Glomerular endothelial cell (primary cell): Measurements from ENCODE around the gene MSANTD3. TPM values are rescaled to one million over a fixed set of nuclear protein-coding genes. Genes with fewer than 3 reads are reported as not detected.

Experiments used
- DNase-seq: peaks from one replicate; pipeline ENCODE4 v3.0.0-alpha.2; 2011; ENCODE audit warnings: low read depth, low spot score; ENCODE audit errors: extremely low read depth
- total RNA-seq: library from RNA; depleted of rRNA; stranded (reverse); fragments of >200 nt; gene quantifications from 2 replicates; pipeline ENCODE4 v1.2.3, GENCODE V29; 2015

The MSANTD3 gene
- total RNA-seq, 1 donor from 2014 or later: 112 TPM

GRCh38 chr9:100465274-100465673 is 38.3 kb downstream of the MSANTD3 start:
- DNase-seq: no peak

GRCh38 chr9:100465761-100466160 is 38.8 kb downstream of the MSANTD3 start:
- no peak for DNase-seq

- DNase-seq: no peak
Observed at GRCh38 chr9:100466171-100466828, 39.4 kb downstream of the MSANTD3 start.

GRCh38 chr9:100466829-100467221 is 39.9 kb downstream of the MSANTD3 start:
- DNase-seq: no peak

GRCh38 chr9:100468041-100468440 is 41.1 kb downstream of the MSANTD3 start:
- DNase-seq: no peak

GRCh38 chr9:100472268-100472667 is 45.3 kb downstream of the MSANTD3 start:
- DNase-seq: no peak

- no peak for DNase-seq
Observed at GRCh38 chr9:100472788-100473275, 45.9 kb downstream of the MSANTD3 start, which contains the start of gene TMEFF1. TMEFF1 (plus strand) TSS chr9:100473149; CDS start chr9:100473545, 396 bp downstream.

- no peak for DNase-seq
Observed at GRCh38 chr9:100473276-100474081, 46.5 kb downstream of the MSANTD3 start.

- DNase-seq: no peak
Observed at GRCh38 chr9:100474082-100474923, 47.4 kb downstream of the MSANTD3 start.

GRCh38 chr9:100474924-100475276 is 48.0 kb downstream of the MSANTD3 start:
- DNase-seq: no peak

GRCh38 chr9:100477241-100477640 is 50.3 kb downstream of the MSANTD3 start:
- DNase-seq: no peak

GRCh38 chr9:100478192-100478591 is 51.2 kb downstream of the MSANTD3 start:
- no peak for DNase-seq

GRCh38 chr9:100479820-100480219 is 52.9 kb downstream of the MSANTD3 start:
- DNase-seq: no peak

- DNase-seq: no peak
Observed at GRCh38 chr9:100485196-100485595, 58.3 kb downstream of the MSANTD3 start.

GRCh38 chr9:100486479-100487176 is 59.7 kb downstream of the MSANTD3 start:
- DNase-seq: no peak

- no peak for DNase-seq
Observed at GRCh38 chr9:100488177-100488576, 61.2 kb downstream of the MSANTD3 start.

- DNase-seq: no peak
Observed at GRCh38 chr9:100489836-100490235, 62.9 kb downstream of the MSANTD3 start.

GRCh38 chr9:100492952-100493351 is 66.0 kb downstream of the MSANTD3 start:
- DNase-seq: no peak

- no peak for DNase-seq
Observed at GRCh38 chr9:100498592-100498991, 71.6 kb downstream of the MSANTD3 start.

GRCh38 chr9:100499460-100499859 is 72.5 kb downstream of the MSANTD3 start:
- no peak for DNase-seq

GRCh38 chr9:100499866-100500265 is 72.9 kb downstream of the MSANTD3 start:
- DNase-seq: no peak
